ENCODE data around the gene GABRR3. TPM values are rescaled to one million over a fixed set of nuclear protein-coding genes. Genes with fewer than 3 reads are reported as not detected.

Gene GABRR3
- polyA plus RNA-seq (2013, experiment 1 of 2; ENCODE audit: insufficient read length): not detected
- not detected for polyA plus RNA-seq (2013, experiment 2 of 2; ENCODE audit: insufficient read length)

- no peak for DNase-seq
These were observed at the start of gene GABRR3 for GRCh38 chr3:98035208-98035607. TSS of gene GABRR3 (minus strand) at chr3:98035315. CDS start at chr3:98034987, 328 bp downstream.

GRCh38 chr3:98073486-98073885 lies 38.4 kb upstream of the GABRR3 start:
- no peak for DNase-seq

- DNase-seq: no peak
These were observed 35.7 kb upstream of the GABRR3 start for GRCh38 chr3:98070840-98071239.

- no peak for DNase-seq
These were observed 33.7 kb upstream of the GABRR3 start for GRCh38 chr3:98068824-98069223.

GRCh38 chr3:98058244-98058960 lies 23.3 kb upstream of the GABRR3 start:
- no peak for DNase-seq

- no peak for DNase-seq
These were observed 22.5 kb upstream of the GABRR3 start for GRCh38 chr3:98057631-98058030.

GRCh38 chr3:98056035-98056434 lies 20.9 kb upstream of the GABRR3 start:
- DNase-seq: no peak

GRCh38 chr3:98049271-98049670 lies 14.2 kb upstream of the GABRR3 start:
- no peak for DNase-seq

GRCh38 chr3:98048586-98048985 lies 13.5 kb upstream of the GABRR3 start:
- DNase-seq: no peak

- no peak for DNase-seq
These were observed 6.2 kb upstream of the GABRR3 start for GRCh38 chr3:98041350-98041749.

GRCh38 chr3:98039322-98040024 lies 4.4 kb upstream of the GABRR3 start:
- peak; percentile 75 for DNase-seq

- DNase-seq: no peak
These were observed 3.8 kb upstream of the GABRR3 start for GRCh38 chr3:98038876-98039275.

- DNase-seq: no peak
These were observed 3.2 kb upstream of the GABRR3 start for GRCh38 chr3:98038286-98038685.

- no peak for DNase-seq
These were observed 629 bp downstream of the GABRR3 start for GRCh38 chr3:98034486-98034885.

- DNase-seq: no peak
These were observed 1.1 kb downstream of the GABRR3 start for GRCh38 chr3:98034036-98034435.

GRCh38 chr3:98032904-98033303 lies 2.2 kb downstream of the GABRR3 start:
- DNase-seq: no peak

GRCh38 chr3:98032265-98032664 lies 2.9 kb downstream of the GABRR3 start:
- no peak for DNase-seq

- DNase-seq: no peak
These were observed 6.0 kb downstream of the GABRR3 start for GRCh38 chr3:98029083-98029482.

GRCh38 chr3:98027085-98027446 lies 8.0 kb downstream of the GABRR3 start:
- DNase-seq: no peak

- no peak for DNase-seq
These were observed 8.6 kb downstream of the GABRR3 start for GRCh38 chr3:98026425-98027084.

- DNase-seq: no peak
These were observed 9.6 kb downstream of the GABRR3 start for GRCh38 chr3:98025392-98025945.

GRCh38 chr3:98022978-98023820 lies 11.9 kb downstream of the GABRR3 start:
- peak; percentile 66 for DNase-seq
